Mammary epithelial cell (primary cell): ENCODE measurements around the gene STIM1.

Experiments
- CTCF ChIP-seq, 2 donors: IDR thresholded peaks in 1 of 2; conservative IDR thresholded peaks in 1 of 2; 2 replicates each; pipeline ENCODE4 v1.5.1; 2011 to 2012; ENCODE audit warnings: inconsistent platforms in 2 of 2, low read length in 2 of 2, mild to moderate bottlenecking in 2 of 2, control low read depth in 1 of 2, low read depth in 1 of 2; ENCODE audit not compliant: insufficient read depth in 1 of 2; ENCODE audit errors: extremely low read depth in 1 of 2
- EZH2 ChIP-seq: IDR thresholded peaks from 2 replicates; pipeline ENCODE4 v1.6.1; 2012; ENCODE audit warnings: low read length, inconsistent platforms, borderline replicate concordance

GRCh38 chr11:4087551-4087950, 232.1 kb downstream of the STIM1 start:
- TF ChIP-seq CTCF (conservative IDR thresholded peaks at IDR 0.05 in 1 of 2, IDR thresholded peaks at IDR 0.05 in 1 of 2; ENCODE audit: extremely low read depth in 1 of 2, insufficient read depth in 1 of 2, low read depth in 1 of 2, low read length in 2 of 2) (peak in 1 of 2 donors; percentile 12), EZH2 (no peak)
